Endothelial cell of umbilical vein (primary cell): ENCODE data around the gene MFSD6. TPM values are rescaled to one million over a fixed set of nuclear protein-coding genes. Genes with fewer than 3 reads are reported as not detected.

Experiments
- BruUV-seq: library from RNA; stranded (reverse); fragments of 400-500 nt; replicated peaks from 2 replicates; lab custom pipeline; 2021; lab: Mats Ljungman, UMichigan
- CTCF ChIA-PET: fragments of 300-600, 350-600 bp; sonication (Branson Sonifier 250); formaldehyde crosslinking; loops from one replicate; lab custom pipeline; 2021; ENCODE audit warnings: antibody characterized with exemption, inconsistent platforms; lab: Charles Lee
- POLR2A ChIA-PET: fragments of 300-600, 350-600 bp; sonication (Branson Sonifier 250); formaldehyde crosslinking; loops from one replicate; lab custom pipeline; 2021; ENCODE audit warnings: antibody characterized with exemption, inconsistent platforms; lab: Charles Lee
- DNase-seq: peaks from one replicate; pipeline ENCODE4 v3.0.0-alpha.2; 2011; ENCODE audit warnings: low read depth, low spot score
- FAIRE-seq: peaks from 2 replicates; lab custom pipeline; 2011; peaks lifted over from hg19 to GRCh38; lab: Jason Lieb, UNC
- H2AFZ ChIP-seq: 2 replicates; pipeline ENCODE4 v1.6.0; 2012; ENCODE audit warnings: low read depth, low read length, control low read depth, inconsistent platforms
- H3K27ac ChIP-seq: 2 replicates; pipeline ENCODE4 v1.5.1; 2011; ENCODE audit warnings: low read depth, mild to moderate bottlenecking, control low read depth, low read length, moderate library complexity; ENCODE audit not compliant: insufficient read depth
- H3K27me3 ChIP-seq, 2 experiments: 2 replicates each; pipeline versions ENCODE4 v1.6.0 to v1.6.1; 2011; ENCODE audit warnings: low read length in 2 of 2, mixed read lengths in 1 of 2; ENCODE audit not compliant: control insufficient read depth in 2 of 2, insufficient read depth in 2 of 2
- H3K36me3 ChIP-seq, 2 experiments: 2 replicates in 1 of 2; 3 replicates in 1 of 2; pipeline ENCODE4 v1.5.1; 2011; ENCODE audit warnings: low read length in 2 of 2, mild to moderate bottlenecking in 1 of 2, moderate library complexity in 1 of 2; ENCODE audit not compliant: control insufficient read depth in 2 of 2, insufficient read depth in 2 of 2; ENCODE audit errors: extremely low read depth in 1 of 2
- H3K4me1 ChIP-seq: 3 replicates; pipeline ENCODE4 v1.5.1; 2011; ENCODE audit warnings: mild to moderate bottlenecking, low read length; ENCODE audit not compliant: control insufficient read depth, insufficient read depth; ENCODE audit errors: extremely low read depth
- H3K4me2 ChIP-seq: 2 replicates; pipeline ENCODE4 v1.6.1; 2011; ENCODE audit warnings: low read length, control low read depth, mixed read lengths; ENCODE audit not compliant: insufficient read depth
- H3K4me3 ChIP-seq, 3 experiments: fragments of 200-600 bp in 1 of 3; sonication (generic), shearing (Covaris generic) in 1 of 3; replicated peaks in 1 of 3; 2 replicates each; pipeline ENCODE4 v1.5.1; 2011 to 2016; ENCODE audit warnings: control low read depth in 3 of 3, low read length in 3 of 3, mild to moderate bottlenecking in 2 of 3, inconsistent platforms in 1 of 3, low read depth in 1 of 3, moderate library complexity in 1 of 3; ENCODE audit not compliant: insufficient read depth in 1 of 3
- H3K79me2 ChIP-seq: 2 replicates; pipeline ENCODE4 v1.6.0; 2012; ENCODE audit warnings: low read length, inconsistent platforms; ENCODE audit not compliant: control insufficient read depth, insufficient read depth
- H3K9ac ChIP-seq: replicated peaks from 2 replicates; pipeline ENCODE3; 2011; ENCODE audit warnings: low read length, control low read depth; ENCODE audit not compliant: insufficient read depth; ENCODE audit errors: extremely low read depth
- H3K9me1 ChIP-seq: replicated peaks from 3 replicates; pipeline ENCODE4 v1.6.0; 2011; ENCODE audit warnings: mild to moderate bottlenecking, low read length; ENCODE audit not compliant: control insufficient read depth, insufficient read depth; ENCODE audit errors: extremely low read depth
- H3K9me3 ChIP-seq: replicated peaks from 2 replicates; pipeline ENCODE4 v1.5.1; 2012; ENCODE audit warnings: low read length, inconsistent platforms; ENCODE audit not compliant: control insufficient read depth, insufficient read depth
- H4K20me1 ChIP-seq: replicated peaks from 2 replicates; pipeline ENCODE3; 2011; ENCODE audit warnings: mild to moderate bottlenecking, low read length; ENCODE audit not compliant: control insufficient read depth, insufficient read depth; ENCODE audit errors: extremely low read depth
- EZH2 ChIP-seq: IDR thresholded peaks from 2 replicates; pipeline ENCODE4 v1.6.1; 2012; ENCODE audit warnings: borderline replicate concordance, low read depth, mild to moderate bottlenecking, moderate library complexity, low read length, inconsistent platforms; ENCODE audit not compliant: severe bottlenecking
- FOS ChIP-seq: IDR thresholded peaks from 2 replicates; pipeline ENCODE4 v1.6.1; 2011; ENCODE audit warnings: mild to moderate bottlenecking, low read length, moderate library complexity, borderline replicate concordance; ENCODE audit not compliant: insufficient read depth
- GATA2 ChIP-seq: IDR thresholded peaks from 2 replicates; pipeline ENCODE4 v1.7.0; 2011; ENCODE audit warnings: low read depth, mild to moderate bottlenecking, moderate library complexity, mixed read lengths, low read length; ENCODE audit not compliant: insufficient read length, insufficient read depth
- JUN ChIP-seq: IDR thresholded peaks from 2 replicates; pipeline ENCODE4 v1.6.1; 2011; ENCODE audit warnings: borderline replicate concordance, low read depth; ENCODE audit not compliant: insufficient read length, insufficient read depth
- MYC ChIP-seq: IDR thresholded peaks from one replicate; pipeline ENCODE4 v1.6.1; 2011; ENCODE audit warnings: mild to moderate bottlenecking, low read depth, low read length
- POLR2A ChIP-seq: IDR thresholded peaks from 2 replicates; pipeline ENCODE4 v1.6.1; 2012; ENCODE audit warnings: low read depth, mild to moderate bottlenecking, control low read depth, low read length
- POLR2AphosphoS5 ChIP-seq: IDR thresholded peaks from 2 replicates; pipeline ENCODE4 v1.6.1; 2012; ENCODE audit warnings: low read depth, mild to moderate bottlenecking, control low read depth, low read length, moderate library complexity; ENCODE audit not compliant: insufficient read depth
- dilution Hi-C: fragments of 300-500 bp; cut with MboI; formaldehyde crosslinking; loops from one replicate; pipeline ENCODE4 v1.15.0; 2019; ENCODE audit warnings: low sequenced_read_pairs; ENCODE audit not compliant: extremely low pct_ligation_motif_present
- intact Hi-C: fragments of 100-400 bp; cut with micrococcal nuclease; formaldehyde crosslinking; loops from one replicate; pipeline ENCODE4 v1.10.0; 2022
- polyA plus RNA-seq, 4 experiments: library from polyadenylated mRNA; depleted of rRNA in 3 of 4; stranded (reverse) in 3 of 4; unstranded in 1 of 4; fragments of >200 nt; gene quantifications; 2 replicates each; pipeline versions ENCODE4 v1.2.1 to v1.2.3, GENCODE V29; 2011 to 2012; ENCODE audit warnings: missing spikeins in 1 of 4
- total RNA-seq: library from RNA; stranded (reverse); gene quantifications from 2 replicates; pipeline ENCODE4 v1.2.3, GENCODE V29; 2021
- TF ChIP-seq, protein P1 (sequence below), 2 donors: IDR thresholded peaks; 1 replicate in 1 of 2; 2 replicates in 1 of 2; pipeline ENCODE4 v1.5.1; 2011; ENCODE audit warnings: low read length in 2 of 2, mild to moderate bottlenecking in 2 of 2, moderate library complexity in 2 of 2, control low read depth in 1 of 2, inconsistent platforms in 1 of 2, low read depth in 1 of 2; ENCODE audit not compliant: insufficient read depth in 1 of 2; ENCODE audit errors: extremely low read depth in 1 of 2
- TF ChIP-seq, protein P2 (sequence below): IDR thresholded peaks from 2 replicates; pipeline ENCODE4 v1.6.1; 2011; ENCODE audit not compliant: insufficient read depth, insufficient read length

MFSD6 gene
- total and polyA plus RNA-seq, 2 donors (not counting 3 experiments of a cell fraction or from before 2014, with no cell fraction given), result 4.3 to 4.5 TPM

GRCh38 chr2:190360965-190361364, 47.2 kb upstream of the MFSD6 start:
- FAIRE-seq, result no peak
- H3K36me3 ChIP-seq, result peaks cover 0 to 5% of the 10 kb centered on the region in 2 experiments
- H3K27ac ChIP-seq, result no peak overlapping the region
- no peaks in the 10 kb centered on the region for H3K9me3 ChIP-seq
- intact Hi-C loops, result no loop called here
- no peaks in the 10 kb centered on the region for H3K27me3 ChIP-seq
- dilution Hi-C loops, result no loop called here
- H3K4me3 ChIP-seq, result no peak overlapping the region
- H3K9ac ChIP-seq, result no peak overlapping the region
- no peak overlapping the region for H2AFZ ChIP-seq
- no TSS peak for BruUV-seq
- H4K20me1 ChIP-seq, result peaks cover 2% of the 10 kb centered on the region
- H3K4me1 ChIP-seq, result peaks cover 5% of the 10 kb centered on the region
- CTCF ChIA-PET, result interaction anchor here (0.8 to 2.8 kb wide), 4 partner anchors 9 to 41 kb away, joined by 3 to 12 read pairs (median 7); partner anchors contain the start of gene HIBCH
- no peak overlapping the region for H3K4me2 ChIP-seq
- TF ChIP-seq MYC, result no peak
- TF ChIP-seq EZH2, result no peak
- no peak for TF ChIP-seq JUN
- TF ChIP-seq POLR2A, result no peak
- TF ChIP-seq, protein P1, sequence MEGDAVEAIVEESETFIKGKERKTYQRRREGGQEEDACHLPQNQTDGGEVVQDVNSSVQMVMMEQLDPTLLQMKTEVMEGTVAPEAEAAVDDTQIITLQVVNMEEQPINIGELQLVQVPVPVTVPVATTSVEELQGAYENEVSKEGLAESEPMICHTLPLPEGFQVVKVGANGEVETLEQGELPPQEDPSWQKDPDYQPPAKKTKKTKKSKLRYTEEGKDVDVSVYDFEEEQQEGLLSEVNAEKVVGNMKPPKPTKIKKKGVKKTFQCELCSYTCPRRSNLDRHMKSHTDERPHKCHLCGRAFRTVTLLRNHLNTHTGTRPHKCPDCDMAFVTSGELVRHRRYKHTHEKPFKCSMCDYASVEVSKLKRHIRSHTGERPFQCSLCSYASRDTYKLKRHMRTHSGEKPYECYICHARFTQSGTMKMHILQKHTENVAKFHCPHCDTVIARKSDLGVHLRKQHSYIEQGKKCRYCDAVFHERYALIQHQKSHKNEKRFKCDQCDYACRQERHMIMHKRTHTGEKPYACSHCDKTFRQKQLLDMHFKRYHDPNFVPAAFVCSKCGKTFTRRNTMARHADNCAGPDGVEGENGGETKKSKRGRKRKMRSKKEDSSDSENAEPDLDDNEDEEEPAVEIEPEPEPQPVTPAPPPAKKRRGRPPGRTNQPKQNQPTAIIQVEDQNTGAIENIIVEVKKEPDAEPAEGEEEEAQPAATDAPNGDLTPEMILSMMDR (IDR thresholded peaks at IDR 0.05; ENCODE audit: extremely low read depth in 1 of 2, insufficient read depth in 1 of 2, low read depth in 1 of 2, low read length in 2 of 2), result no peak
- TF ChIP-seq, protein P2, sequence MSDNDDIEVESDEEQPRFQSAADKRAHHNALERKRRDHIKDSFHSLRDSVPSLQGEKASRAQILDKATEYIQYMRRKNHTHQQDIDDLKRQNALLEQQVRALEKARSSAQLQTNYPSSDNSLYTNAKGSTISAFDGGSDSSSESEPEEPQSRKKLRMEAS, result no peak
- TF ChIP-seq GATA2, result no peak
- no peak for TF ChIP-seq POLR2AphosphoS5
- TF ChIP-seq FOS, result no peak
- no peak for DNase-seq
- peaks cover 7% of the 10 kb centered on the region for H3K79me2 ChIP-seq
- H3K9me1 ChIP-seq, result no peaks in the 10 kb centered on the region
- POLR2A ChIA-PET, result no interaction called here
